Stimulated activated CD8-positive, alpha-beta memory T cell treated with anti-CD3 and anti-CD28 coated beads, Interleukin-12 subunit alpha, Interleukin-12 subunit beta, amount 100 ng/mL, for 1 hour (primary cell): ENCODE results near the gene CXCL16.
"Not testable (repeated sequence)": the region's sequence is repeated elsewhere in the genome, so short reads cannot be mapped to it uniquely, and the experiment has no call there.

Source experiments
- DNase-seq: peaks from one replicate; pipeline ENCODE4 v3.0.0-alpha.2; 2020; ENCODE audit warnings: low read depth

CXCL16 gene

DNA sequence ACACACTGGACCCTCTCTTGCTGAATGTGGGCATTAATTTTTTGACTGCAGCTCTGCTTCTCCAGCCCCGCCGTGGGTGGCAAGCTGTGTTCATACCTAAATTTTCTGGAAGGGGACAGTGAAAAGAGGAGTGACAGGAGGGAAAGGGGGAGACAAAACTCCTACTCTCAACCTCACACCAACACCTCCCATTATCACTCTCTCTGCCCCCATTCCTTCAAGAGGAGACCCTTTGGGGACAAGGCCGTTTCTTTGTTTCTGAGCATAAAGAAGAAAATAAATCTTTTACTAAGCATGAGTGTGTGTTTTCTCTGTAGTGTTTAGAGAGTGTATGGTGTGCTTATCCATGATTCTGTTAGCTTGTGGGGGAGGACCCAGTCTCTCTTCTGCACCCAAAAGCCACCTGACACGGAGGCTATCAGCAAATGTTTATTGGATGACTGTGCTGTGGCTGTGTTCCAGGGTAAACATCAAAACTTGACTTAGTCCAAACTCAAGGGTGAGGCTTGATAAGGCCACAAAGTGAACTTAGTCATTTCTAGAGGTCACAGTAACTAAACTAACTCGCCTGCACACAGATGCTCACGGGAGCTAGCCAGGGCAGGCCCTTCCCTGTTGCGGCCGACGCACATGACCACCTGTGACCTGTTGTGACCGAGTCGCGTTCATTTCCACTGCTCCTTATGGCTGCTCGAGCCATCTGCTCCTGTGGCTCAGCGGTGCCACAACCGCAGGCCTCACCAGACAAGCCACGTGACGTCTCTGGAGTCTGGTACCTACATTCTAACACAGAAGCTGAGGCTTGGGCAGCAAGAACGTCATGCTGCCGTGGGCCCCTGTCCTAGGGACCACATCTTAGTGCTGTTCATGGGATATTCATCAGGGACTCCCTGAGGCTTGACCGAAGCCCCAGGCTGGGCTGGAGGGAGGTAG lies 18.3 kb downstream of the CXCL16 start:
- DNase-seq: no peak

DNA sequence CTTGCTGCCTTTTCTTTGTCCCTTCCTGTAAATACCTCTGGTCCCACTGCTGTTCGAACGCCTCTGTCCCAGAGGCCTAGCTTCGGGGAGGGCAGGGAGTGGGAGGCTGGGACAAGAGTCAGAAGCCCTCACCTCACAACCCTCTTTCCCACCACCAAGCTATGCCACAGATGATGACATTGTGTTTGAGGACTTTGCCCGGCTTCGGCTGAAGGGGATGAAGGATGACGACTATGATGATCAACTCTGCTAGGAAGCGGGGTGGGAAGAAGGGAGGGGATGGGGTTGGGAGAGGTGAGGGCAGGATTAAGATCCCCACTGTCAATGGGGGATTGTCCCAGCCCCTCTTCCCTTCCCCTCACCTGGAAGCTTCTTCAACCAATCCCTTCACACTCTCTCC lies 18.9 kb downstream of the CXCL16 start:
- no peak for DNase-seq

DNA sequence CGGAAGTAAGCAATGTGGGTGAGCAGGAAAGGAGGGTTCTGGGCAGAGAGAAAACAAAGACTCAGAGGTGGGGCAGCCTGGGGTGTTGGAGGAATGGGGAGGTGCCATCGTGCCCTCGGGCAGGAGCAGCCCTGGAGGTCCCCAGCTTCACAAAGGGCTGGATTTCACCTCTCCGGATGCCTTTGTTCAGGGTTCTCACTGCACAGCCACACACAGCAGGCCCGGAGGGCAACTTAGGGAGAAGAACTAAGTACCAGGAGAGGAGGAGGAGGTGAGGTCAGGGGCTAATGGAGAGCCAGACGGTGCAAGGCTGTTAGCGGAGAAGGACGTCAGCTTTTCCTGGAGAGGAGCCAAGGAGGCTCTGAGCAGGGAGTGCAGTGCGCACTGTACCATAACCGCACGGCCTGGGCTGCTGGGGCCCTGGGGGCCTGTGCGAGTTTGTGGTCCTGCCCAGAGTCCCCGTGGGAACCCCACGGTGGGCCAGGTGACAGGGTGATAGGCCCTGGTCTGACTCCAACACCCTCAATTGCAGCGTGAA lies 20.0 kb downstream of the CXCL16 start:
- no peak for DNase-seq

DNA sequence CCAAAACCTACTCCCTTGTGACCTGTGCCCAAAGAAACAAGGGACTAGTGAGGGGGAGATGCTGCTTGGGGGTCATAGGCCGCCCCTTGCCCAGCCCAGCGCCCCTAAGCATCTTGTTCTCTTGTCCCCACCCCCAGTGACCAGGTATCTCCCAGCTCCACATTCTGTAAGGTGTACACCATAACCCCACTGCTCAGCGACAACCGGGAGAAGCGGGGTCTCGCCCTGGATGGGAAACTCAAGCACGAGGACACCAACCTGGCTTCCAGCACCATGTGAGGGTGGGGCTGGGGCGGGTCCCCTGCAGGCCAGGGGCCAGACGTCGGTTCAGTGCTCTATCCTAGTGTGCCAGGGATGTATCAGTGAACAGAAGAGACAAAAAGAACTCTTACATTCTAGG lies 20.6 kb downstream of the CXCL16 start:
- DNase-seq: no peak

DNA sequence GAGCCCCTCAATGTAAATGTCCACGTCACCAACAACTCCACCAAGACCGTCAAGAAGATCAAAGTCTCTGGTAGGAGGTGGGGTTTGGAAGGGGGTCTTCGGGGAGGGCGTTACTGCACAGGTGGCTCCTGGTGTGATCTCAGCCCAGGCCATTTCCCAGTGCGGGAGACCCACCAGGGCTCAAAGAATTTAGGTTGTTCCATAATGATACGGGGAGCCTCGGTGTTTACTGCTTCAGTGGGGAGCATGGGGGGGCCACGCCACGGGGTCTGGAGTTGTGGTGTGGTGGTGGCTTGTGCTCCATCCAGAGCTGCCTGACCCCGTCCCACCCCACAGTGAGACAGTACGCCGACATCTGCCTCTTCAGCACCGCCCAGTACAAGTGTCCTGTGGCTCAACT lies 21.5 kb downstream of the CXCL16 start:
- no peak for DNase-seq

DNA sequence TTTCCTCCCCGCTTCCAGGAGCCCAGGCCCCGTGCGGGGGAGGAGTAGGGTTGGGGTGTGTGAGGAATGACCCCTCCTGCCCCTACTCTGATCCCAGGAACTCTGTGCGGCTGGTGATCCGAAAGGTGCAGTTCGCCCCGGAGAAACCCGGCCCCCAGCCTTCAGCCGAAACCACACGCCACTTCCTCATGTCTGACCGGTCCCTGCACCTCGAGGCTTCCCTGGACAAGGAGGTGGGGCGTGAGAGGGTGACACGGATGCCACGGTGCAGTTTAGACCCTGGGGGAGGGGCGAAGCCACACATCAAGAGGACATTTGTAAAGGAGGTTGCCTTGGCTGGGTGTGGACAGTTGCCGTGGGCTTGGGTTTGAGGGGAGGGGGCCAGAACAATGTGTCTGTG lies 21.9 kb downstream of the CXCL16 start:
- no peak for DNase-seq

DNA sequence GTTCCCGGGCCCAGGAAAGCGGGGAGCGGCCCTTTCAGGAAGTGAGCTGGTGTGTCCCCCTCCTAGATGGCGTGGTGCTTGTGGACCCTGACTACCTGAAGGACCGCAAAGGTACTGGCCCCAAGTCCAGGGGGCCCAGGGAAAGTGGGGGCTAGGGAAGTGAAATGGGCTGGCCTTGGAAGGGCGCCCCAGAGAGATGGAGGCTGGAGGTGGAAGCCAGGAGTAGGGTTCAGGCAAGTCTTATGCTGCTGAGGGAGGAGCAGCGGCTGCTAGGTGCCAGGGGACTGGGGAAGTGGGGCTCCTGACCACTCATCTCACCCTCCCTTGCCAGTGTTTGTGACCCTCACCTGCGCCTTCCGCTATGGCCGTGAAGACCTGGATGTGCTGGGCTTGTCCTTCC lies 23.6 kb downstream of the CXCL16 start:
- no peak for DNase-seq

DNA sequence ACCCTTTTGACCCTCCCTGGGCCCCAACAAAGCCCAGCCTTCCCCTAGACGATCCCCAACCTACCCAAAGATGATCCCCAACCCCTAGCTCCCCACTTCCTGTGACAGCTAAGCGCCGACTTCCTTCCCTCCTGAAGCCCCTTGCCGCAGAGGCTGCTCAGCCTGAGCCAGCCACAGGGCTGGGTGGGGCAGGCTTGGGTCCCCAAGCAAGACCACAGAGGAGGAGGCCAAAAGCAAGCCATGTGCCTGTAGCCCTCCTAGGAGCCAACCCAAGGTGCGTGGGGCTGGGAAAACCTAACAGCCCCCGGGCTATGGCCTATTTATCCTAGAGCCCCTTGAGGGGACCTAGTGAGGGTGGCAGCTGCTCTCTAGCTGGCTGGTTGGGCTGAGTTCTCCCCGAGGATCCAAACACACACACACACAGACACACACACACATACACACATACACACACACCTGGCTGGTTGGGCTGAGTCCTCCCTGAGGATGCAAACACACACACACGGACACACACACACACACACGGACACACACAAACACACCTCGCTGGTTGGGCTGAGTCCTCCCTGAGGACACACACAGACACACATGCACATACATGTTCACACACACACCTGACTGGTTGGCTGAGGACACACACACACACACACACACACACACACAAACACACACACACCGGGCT lies 24.5 kb downstream of the CXCL16 start:
- DNase-seq: no peak

DNA sequence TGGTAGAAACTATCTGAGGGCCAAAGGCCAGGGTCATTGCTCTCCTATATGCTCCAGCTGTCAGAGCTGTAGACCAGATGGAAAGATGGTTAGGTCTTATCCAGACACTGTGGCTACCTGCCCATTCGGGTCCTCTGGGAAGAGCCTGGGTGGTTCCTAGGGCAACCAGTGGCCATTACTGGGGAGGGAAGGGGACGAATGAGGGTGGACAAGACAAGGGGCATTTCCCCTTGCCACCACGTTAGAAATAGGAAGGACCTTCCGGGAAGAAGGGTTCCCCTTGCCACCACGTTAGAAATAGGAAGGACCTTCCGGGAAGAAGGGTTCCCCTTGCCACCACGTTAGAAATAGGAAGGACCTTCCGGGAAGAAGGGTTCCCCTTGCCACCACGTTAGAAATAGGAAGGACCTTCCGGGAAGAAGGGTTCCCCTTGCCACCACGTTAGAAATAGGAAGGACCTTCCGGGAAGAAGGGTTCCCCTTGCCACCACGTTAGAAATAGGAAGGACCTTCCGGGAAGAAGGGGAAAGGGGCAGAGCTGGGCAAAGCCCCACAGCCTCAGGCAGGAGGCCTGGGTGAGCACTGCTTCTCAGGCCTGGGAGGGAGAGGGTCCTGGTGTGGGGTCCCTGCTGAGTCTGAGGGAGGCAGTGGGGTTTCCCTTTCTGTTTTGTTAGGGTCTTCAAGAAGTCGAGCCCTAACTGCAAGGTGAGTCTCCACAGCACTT lies 25.2 kb downstream of the CXCL16 start:
- DNase-seq: not testable (repeated sequence)

DNA sequence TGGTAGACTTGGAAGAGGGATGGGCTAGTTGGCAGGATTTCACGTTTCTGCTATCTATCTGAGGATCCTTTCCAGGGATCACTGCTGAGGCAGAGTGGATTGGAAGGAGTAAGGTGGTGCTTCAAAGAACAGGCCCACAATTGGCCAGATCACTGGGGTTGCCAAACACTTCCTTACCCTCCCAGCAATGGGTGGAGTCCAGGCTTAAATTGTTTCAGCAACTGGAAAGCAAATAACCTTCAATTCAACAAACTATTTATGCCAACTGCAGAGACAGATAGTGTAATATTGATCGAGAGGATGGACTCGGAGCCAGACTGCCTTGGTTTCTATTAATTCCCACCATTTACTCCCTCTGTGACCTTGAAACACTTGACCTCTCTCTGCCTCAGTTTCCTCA lies 27.2 kb downstream of the CXCL16 start:
- DNase-seq: no peak

DNA sequence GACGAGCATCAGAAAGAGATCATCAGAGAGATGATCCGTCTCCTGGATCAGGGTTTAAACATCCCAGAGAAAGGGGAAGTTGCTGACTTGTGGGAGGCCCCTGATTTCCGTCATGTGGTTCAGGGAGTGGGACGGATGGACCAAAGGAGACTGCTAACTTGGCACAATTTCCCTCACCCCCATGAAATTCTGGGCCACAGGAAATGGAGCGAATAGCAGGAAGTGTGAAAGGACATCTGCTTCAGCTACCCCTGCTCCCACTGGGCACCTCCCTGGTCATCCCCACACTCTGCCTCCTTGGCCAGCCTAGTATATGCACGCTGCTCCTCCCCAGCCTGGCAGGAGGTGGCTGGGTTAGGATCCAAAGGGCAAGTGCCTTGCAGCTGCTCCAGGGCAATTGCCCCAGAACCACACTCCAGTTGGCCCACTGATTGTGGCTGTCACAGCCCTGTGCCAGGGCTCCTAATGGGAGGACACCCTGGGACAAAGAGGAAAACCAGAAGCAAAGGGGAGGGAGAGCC lies 28.0 kb downstream of the CXCL16 start:
- DNase-seq: no peak

DNA sequence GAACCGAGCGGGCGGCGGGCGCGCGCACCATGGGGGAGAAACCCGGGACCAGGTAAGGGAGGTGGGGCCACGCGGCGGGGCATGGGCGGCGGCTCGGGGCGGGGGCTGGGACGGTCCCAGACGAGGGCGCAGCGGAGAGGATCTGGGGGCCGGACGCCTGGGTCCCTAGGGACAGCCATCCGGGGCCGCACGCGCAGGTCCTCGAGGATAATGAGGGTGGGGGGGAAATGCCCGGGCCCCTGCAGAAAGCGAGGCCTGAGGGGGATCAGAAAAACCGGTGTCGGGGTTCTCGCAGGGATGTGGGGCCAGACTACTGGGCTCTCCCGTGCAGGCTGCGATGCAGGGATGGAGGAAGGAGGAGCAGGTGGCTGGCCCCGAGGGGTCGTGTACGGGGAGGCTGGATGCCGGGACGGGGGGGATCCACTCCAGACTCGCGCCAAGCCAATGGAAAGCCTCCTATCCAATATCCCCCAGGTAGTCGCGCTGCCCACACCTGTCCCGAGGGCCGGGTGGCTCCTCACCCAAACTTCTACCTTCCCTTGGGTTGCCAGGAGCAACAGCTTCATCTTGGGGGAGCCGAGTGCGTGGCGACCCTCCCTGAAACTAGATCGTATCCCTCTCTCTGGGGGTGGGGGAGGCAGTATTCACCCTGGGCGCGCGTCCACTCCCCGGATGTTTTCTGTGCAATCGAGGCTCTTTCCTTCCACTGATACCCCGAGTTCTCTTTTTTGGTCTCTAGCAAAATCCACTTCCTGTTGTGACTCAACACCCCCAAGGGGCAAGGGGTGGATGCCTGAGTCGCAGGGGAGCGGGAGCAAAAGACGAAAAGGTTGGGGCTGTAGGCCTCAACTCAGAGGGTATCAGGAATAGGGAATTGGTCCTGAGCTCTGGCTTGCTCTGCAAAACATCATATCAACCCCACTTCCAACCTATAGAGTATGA lies 28.8 kb downstream of the CXCL16 start:
- DNase-seq: peak; percentile 39

DNA sequence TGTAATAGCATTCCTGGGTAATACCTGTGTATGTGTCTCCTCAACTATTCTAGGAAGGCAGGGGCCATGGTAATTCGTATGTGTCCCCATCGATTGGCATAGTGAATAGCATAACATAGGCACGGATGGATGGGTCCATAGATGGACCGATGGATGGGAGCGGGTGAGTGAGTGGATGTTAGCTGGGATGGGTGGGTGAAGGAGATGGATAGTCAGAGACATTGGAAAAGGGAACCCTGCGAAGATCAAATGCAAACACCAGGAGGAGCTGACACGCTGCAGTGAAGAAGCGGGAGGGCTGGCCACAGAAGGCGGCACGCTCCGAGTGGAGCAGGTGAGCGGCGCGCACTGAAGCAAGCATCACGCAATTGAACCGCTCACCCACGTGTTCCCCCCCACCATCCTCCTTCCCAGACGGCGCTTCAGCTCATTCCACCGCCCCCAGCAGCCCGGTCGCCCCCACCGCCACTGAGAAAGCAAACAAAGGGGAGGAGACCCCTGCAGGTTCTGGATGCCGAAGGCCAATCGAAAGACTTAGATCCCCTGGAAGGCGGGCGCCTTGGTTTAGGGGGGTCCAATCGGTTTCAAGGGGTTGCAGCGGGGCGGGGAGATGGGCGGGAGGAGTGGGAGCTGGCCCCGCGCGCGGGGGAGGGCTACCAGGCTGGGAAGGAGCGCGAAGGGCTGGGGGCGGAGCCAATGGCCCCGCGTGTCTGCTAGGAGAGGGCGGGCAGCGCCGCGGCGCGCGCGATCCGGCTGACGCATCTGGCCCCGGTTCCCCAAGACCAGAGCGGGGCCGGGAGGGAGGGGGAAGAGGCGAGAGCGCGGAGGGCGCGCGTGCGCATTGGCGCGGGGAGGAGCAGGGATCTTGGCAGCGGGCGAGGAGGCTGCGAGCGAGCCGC lies 29.7 kb downstream of the CXCL16 start, which contains the start of gene ARRB2:
Gene ARRB2, plus strand, starts transcription at position 839 of the 899 bp plus-strand sequence. CDS start 90 bp downstream, outside the sequence.
- peak; percentile 96 for DNase-seq

DNA sequence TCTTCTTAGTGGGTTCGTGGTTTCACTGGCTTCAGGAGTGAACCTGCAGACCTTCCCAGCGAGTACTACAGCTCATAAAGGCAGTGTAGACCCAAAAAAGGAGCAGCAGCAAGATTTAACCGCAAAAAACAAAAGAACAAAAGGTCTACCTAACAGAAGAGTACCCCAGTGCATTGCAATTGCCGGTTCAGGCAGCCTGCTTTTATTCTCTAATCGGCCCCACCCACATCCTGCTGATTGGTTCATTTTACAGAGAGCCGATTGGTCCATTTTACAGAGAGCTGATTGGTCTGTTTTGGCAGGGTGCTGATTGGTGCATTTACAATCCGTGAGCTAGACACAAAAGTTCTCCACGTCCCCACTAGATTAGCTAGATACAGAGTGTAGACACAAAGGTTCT lies 31.3 kb downstream of the CXCL16 start:
- DNase-seq: no peak

DNA sequence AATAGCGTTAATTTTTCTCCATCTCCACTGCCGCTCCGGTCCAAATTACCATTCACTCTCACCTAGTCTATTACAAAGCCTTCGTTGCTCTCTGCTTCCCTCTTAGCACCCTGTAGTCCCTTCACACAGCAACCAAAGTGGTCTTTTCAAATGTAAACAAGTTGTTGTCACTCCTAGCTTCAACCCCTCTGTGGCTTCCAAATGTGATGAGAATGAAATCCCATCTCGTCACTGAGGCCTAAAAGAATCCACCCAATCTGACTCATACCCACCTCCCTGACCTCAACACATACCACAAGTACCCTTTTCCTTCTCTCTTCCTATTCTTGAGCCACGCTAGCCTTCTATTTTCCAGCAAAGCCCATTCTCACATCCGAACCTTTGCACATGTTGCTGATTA lies 33.6 kb downstream of the CXCL16 start:
- no peak for DNase-seq

DNA sequence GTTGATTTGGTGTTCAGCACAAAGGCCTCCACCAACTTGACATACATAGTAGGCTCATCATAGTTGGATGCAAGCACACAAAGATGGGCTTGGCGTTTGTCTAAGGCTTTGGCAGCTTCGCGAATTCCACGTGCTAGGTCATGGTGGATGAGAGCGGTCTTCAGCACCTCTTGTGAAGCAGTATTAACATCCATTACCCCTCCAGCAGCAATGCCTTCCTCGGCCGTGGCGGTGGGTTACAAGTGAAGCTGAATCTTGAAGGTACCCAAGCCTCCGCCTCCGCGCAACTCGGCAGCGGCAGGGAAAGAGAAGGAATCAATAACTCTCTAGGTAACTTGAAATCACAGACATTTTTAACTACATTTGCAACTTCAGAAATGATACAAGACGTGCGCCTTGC lies 34.7 kb downstream of the CXCL16 start:
- no peak for DNase-seq

DNA sequence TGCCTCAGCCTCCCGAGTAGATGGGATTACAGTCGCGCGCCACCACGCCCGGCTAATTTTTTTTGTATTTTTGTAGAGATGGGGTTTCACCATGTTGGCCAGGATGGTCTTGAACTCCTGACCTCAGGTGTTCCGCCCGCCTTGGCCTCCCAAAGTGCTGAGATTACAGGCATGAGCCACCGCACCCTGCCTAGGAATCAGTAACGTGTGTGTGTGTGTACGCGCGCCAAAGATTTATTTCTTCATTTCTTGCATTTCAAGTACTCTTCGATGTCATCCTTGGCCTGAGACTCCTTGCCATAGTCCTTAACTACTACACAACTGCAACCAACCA lies 35.2 kb downstream of the CXCL16 start:
- DNase-seq: not testable (repeated sequence)

DNA sequence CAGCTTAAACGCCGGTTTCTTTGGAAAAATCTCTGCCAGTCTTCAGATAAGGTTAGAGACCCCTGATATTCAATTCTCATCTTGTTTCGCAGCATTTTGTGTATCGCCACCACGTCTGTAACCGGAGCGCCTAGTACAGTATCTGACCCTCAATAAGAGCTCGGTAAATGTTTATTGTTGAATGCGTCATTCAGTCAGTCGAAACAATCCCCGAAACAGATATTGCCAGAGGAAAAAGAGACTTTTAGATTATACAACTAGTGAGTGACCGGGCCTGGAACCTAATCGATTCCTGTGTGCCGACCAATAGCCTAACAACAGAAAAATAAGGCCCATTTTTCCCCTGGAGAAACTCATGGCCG lies 36.4 kb downstream of the CXCL16 start:
- no peak for DNase-seq

DNA sequence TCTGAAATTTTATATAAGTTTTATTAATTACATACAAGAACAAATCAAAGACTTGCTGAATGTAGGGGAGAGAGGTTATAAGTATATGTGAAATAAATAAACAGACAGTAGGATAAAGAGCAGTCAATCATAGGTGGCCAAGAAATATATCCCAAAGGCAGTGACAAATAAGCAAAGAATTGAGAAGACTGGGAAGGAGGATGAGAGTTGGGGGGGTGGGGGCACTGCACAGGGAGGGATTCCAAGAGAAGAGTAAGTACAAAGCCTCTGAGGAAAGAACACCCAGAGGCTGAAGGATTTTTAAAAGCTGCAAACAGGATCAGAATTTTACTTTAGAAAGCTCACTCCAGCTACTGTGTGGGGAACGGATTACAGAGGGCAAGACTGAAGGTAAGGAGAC lies 38.6 kb downstream of the CXCL16 start:
- DNase-seq: no peak

DNA sequence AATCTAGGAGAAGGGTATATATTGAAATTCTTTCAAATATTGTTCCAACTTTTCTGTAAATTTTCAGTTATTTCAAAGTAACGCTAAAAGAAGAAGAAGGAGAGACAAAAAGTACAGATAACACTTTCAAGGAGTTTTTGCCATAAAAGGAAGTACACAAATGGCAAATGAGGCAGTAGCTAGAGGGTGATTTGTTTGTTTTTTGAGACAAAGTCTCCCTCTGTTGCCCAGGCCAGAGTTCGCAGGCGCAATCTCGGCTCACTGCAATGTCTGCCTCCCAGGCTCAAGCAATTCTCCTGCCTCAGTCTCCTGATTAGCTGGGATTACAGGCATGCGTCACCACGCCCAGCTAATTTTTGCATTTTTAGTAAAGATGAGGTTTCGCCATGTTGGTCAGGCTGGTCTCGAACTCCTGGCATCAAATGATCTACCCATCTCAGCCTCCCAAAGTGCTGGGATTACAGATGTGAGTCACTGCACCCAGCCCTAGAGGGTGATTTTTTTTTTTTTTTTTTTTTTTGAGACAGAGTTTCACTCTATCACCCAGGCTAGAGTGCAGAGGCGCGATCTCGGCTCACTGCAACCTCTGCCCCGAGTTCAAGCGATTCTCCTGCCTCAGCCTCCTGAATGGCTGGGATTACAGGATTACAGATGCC lies 40.2 kb downstream of the CXCL16 start:
- not testable (repeated sequence) for DNase-seq
